Hindlimb muscle (tissue), 1 donor: ENCODE data around the gene PSME3. TPM values are rescaled to one million over a fixed set of nuclear protein-coding genes. Genes with fewer than 3 reads are reported as not detected.
"Not testable (repeated sequence)": the region's sequence is repeated elsewhere in the genome, so short reads cannot be mapped to it uniquely, and the experiment has no call there.

Experiments
- DNase-seq: peaks from one replicate; pipeline ENCODE4 v3.0.0-alpha.2; 2013
- polyA plus RNA-seq: library from polyadenylated mRNA; unstranded; fragments of 120-200 nt; gene quantifications from one replicate; pipeline ENCODE4 v1.2.1, GENCODE V29; 2013; ENCODE audit not compliant: insufficient read length

Gene PSME3
- polyA plus RNA-seq, 1 donor: 48.1 TPM

DNA sequence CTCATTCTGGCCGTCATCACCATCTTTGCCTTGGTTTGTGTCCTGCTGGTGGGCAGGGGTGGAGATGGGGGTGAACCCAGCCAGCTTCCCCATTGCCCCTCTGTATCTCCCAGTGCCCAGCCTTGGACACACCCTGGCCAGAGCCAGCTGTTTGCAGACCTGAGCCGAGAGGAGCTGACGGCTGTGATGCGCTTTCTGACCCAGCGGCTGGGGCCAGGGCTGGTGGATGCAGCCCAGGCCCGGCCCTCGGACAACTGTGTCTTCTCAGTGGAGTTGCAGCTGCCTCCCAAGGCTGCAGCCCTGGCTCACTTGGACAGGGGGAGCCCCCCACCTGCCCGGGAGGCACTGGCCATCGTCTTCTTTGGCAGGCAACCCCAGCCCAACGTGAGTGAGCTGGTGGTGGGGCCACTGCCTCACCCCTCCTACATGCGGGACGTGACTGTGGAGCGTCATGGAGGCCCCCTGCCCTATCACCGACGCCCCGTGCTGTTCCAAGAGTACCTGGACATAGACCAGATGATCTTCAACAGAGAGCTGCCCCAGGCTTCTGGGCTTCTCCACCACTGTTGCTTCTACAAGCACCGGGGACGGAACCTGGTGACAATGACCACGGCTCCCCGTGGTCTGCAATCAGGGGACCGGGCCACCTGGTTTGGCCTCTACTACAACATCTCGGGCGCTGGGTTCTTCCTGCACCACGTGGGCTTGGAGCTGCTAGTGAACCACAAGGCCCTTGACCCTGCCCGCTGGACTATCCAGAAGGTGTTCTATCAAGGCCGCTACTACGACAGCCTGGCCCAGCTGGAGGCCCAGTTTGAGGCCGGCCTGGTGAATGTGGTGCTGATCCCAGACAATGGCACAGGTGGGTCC, 18.4 kb downstream of the PSME3 start:
- DNase-seq: not testable (repeated sequence)

DNA sequence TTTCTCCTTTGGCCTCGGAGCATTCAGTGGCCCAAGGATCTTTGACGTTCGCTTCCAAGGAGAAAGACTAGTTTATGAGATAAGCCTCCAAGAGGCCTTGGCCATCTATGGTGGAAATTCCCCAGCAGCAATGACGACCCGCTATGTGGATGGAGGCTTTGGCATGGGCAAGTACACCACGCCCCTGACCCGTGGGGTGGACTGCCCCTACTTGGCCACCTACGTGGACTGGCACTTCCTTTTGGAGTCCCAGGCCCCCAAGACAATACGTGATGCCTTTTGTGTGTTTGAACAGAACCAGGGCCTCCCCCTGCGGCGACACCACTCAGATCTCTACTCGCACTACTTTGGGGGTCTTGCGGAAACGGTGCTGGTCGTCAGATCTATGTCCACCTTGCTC, 19.2 kb downstream of the PSME3 start:
- no peak for DNase-seq

DNA sequence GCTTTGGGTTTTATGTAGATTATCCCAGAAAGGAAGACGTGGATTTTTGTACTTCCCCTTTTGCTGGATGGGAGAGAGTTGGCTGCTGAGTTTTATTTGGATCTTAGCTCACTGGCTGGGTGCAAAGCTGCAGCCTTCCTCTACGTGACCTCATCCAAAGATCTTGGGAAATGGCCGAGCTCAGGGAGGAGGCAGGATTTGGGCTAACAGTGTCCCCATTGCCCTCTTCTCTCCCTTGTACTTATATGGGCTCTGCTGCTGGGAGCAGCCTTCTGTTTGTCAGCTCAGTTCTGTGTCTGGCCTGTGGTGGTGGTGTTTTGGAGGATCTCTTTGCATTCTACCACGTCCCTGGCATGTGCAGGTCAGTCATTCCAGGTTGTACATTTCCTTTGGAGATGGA, 19.8 kb downstream of the PSME3 start:
- no peak for DNase-seq

DNA sequence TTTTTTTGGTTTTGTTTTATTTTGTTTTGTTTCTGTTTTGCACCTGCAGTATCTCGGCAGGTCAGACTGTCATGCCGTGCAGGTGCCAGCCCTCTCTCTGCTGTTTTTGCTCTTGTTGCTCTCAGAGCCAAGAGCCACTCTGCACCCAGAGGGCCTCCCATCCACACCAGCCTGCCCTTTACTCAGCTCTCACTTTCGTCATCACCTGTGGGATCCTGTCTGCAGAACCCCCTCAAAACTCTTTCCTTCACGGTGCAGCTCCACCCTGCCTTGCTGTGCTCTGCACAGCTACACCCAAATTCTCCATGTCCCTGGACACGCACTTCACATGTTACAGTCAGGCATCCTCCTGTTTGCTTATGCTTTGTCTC, 20.4 kb downstream of the PSME3 start:
- no peak for DNase-seq

DNA sequence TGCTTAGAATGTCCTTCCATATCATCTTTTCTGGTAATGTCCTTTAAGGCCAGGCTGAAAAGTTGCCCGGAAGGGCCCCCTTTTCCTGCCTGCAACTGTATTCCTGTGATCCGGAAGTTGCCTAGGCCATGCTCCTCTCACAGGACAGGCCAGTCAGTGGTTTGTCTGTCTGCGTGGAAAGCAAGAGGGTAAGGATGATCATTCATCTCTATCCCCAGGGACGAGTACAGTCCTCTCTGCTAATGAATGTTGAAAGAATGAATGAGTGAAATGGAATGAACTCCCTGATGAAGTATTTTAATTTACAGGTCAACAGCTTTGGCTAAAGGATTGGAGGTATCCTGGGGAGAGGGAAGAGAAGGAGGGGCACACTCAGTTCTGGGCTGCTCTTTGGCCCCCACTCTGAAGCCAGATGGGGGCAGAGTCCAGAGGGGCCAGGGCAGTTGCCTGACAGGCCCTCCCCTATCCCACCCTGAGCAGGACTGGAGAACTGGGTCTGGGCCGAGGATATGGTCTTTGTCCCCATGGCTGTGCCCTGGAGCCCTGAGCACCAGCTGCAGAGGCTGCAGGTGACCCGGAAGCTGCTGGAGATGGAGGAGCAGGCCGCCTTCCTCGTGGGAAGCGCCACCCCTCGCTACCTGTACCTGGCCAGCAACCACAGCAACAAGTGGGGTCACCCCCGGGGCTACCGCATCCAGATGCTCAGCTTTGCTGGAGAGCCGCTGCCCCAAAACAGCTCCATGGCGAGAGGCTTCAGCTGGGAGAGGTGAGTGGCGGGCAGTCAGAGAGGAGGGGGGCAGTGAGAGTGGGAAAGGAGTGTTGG, 21.0 kb downstream of the PSME3 start:
- no peak for DNase-seq

DNA sequence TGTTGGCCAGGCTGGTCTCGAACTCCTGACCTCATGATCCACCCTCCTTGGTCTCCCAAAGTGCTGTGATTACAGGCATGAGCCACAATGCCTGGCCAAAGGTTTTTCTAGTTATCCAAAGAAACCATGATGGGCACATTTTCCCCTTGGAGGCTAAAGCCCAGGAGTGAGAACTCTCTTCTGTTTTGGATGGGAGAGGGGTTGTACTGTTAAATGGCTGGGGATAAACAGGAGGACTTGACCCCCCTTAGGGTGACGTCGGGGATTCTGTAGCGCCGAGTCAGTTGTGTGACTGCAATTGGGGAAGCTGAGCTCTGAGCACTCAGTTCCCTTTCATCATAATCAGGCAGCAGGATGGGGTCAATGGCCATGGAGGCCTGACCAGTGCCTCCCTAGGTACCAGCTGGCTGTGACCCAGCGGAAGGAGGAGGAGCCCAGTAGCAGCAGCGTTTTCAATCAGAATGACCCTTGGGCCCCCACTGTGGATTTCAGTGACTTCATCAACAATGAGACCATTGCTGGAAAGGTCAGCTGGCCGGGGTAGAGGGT, 21.9 kb downstream of the PSME3 start:
- DNase-seq: no peak

DNA sequence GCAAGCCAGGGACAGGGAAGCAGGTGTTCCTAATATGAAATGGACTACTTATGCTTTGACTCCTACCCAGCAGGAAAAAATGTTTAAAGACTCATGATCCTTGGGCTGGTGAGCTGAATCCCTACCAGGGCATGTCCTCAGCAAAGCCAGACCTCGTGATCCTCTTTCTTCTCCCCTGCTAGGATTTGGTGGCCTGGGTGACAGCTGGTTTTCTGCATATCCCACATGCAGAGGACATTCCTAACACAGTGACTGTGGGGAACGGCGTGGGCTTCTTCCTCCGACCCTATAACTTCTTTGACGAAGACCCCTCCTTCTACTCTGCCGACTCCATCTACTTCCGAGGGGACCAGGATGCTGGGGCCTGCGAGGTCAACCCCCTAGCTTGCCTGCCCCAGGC, 22.9 kb downstream of the PSME3 start:
- DNase-seq: not testable (repeated sequence)

DNA sequence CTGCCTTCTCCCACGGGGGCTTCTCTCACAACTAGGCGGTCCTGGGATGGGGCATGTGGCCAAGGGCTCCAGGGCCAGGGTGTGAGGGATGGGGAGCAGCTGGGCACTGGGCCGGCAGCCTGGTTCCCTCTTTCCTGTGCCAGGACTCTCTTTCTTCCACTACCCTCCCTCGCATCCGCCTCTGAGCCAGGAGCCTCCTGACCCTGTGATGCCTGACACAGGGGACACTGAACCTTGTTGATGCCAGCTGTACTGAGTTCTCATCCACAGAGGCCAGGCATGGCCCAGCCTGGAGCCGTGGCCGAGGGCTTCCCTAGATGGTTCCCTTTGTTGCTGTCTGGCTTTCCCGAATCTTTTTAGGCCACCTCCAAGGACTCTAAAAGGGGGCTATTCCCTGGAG, 23.3 kb downstream of the PSME3 start:
- DNase-seq: not testable (repeated sequence)

DNA sequence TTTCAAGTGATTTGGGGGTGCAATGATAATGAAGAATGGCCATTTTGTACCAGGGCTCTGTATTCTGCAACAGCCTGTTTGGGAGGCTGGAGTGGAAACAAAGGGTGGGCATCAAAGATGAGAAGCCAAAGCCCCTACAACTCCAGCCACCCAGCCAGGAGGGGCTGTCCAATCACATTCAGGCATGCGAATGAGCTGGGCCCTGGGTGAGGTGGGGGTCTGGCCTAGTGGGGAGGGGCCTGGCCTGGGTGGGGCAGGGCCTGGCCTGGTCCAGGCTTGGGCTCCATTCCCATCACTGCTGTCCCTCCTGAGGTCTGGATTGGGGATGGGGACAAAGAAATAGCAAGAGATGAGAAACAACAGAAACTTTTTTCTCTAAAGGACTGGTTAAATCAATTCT, 24.2 kb downstream of the PSME3 start:
- DNase-seq: no peak

DNA sequence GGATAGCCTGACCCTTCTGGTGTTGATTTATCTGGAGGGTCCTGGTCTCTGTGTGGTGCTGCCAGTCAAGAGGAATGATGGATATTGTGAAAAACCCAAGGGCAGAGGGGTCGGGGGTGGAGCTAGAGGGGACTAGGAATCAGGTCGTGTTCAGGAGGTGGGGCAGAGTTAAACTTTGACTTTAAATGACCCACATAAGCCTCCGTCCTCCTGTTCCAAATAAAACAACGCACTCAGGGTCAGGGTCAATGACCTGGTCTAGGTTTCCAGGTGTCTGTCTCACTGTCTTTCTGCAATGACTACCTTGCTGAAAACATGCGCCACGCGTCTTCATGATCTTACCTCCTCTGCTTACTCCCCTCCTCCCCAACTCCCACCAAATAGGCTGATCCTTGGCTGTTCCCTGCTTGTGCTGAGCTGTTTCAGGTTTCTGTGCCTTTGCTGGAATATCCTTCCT, 32.5 kb downstream of the PSME3 start:
- no peak for DNase-seq

DNA sequence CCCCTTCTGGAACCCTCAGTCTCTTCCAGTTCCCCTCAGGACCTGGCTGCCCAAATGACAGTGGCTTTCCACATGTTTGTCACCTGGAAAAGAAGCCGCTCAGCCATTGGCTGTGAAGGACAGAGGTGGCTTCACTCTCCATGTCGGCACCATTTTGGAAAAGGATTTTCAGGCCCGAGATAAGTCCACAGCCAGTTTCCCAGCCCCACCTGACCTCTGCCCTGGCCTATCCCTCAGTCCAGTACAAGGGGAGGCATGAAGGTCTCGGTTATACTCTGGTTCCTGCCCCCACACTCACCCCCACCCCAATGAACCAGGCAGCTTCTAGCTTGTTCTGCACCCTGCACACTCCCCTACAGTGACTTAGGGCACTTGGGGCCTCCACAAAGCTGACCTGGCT, 33.0 kb downstream of the PSME3 start:
- no peak for DNase-seq

DNA sequence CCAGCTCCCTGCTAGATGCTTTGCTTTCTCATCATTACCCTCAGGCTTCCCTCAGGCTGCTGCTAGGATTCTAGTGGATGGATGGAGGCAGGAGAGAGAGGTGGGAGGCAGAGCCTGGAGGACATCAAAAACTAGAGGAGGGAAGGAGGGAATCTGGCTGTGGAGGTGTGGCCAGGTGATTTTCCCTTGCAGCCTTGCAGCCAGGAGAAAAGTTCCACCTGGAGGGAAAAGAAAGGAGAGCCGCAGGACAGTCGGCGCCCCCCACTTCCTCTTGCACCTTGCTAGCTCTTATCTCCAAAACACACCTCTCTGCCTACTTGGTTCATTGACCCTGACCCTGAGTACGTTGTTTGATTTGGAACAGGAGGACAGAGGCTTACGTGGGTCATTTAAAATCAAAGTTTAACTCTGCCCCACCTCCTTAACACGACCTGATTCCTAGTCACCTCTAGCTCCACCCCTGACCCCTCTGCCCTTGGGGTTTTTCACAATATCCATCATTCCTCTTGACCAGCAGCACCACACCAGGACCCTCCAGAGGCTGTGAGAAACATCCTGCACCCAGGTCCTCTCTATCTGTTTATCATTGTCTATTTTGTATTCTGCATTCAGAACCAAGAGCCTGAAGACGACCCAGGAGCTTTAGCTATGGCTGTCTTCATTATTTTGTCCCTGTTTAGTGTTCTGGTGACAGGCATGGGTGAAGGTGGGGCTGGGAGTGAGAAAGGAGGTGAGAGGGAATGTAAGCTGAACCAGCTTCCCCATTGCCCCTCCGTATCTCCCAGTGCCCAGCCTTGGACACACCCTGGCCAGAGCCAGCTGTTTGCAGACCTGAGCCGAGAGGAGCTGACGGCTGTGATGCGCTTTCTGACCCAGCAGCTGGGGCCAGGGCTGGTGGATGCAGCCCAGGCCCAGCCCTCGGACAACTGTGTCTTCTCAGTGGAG, 33.7 kb downstream of the PSME3 start:
- DNase-seq: no peak

DNA sequence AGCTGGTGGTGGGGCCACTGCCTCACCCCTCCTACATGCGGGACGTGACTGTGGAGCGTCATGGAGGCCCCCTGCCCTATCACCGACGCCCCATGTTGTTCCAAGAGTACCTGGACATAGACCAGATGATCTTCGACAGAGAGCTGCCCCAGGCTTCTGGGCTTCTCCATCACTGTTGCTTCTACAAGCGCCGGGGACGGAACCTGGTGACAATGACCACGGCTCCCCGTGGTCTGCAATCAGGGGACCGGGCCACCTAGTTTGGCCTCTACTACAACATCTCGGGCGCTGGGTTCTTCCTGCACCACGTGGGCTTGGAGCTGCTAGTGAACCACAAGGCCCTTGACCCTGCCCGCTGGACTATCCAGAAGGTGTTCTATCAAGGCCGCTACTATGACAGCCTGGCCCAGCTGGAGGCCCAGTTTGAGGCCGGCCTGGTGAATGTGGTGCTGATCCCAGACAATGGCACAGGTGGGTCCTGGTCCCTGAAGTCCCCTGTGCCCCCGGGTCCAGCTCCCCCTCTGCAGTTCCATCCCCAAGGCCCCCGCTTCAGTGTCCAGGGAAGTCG, 34.6 kb downstream of the PSME3 start:
- DNase-seq: not testable (repeated sequence)

DNA sequence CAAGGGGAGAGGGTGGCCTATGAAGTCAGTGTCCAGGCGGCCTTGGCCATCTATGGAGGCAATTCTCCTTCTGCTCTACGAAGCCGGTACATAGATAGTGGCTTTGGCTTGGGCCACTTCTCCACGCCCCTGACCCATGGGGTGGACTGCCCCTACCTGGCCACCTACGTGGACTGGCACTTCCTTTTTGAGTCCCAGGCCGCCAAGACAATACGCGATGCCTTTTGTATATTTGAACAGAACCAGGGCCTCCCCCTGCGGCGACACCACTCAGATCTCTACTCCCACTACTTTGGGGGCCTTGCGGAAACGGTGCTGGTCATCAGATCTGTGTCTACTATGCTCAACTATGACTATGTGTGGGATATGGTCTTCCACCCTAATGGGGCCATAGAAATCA, 35.1 kb downstream of the PSME3 start:
- DNase-seq: no peak

DNA sequence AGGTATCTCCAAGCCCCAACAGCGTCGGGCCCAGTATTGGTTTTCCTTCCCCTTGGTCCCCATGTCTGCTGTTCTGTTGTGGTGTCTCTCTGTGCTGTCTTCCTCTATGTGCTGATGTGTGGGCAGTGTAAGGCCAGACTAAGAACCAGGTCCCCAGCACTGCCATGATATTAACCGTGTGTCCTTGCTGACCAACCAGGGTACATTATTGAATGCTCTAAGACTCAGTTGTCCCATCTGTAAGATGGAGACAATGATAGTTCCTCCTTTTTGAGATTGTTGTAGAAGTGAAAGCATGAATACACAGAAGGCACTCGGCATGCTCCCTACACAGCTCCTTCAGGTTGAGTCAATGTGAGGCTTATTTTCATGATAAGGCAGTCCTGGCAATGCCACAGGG, 38.5 kb downstream of the PSME3 start:
- DNase-seq: no peak

DNA sequence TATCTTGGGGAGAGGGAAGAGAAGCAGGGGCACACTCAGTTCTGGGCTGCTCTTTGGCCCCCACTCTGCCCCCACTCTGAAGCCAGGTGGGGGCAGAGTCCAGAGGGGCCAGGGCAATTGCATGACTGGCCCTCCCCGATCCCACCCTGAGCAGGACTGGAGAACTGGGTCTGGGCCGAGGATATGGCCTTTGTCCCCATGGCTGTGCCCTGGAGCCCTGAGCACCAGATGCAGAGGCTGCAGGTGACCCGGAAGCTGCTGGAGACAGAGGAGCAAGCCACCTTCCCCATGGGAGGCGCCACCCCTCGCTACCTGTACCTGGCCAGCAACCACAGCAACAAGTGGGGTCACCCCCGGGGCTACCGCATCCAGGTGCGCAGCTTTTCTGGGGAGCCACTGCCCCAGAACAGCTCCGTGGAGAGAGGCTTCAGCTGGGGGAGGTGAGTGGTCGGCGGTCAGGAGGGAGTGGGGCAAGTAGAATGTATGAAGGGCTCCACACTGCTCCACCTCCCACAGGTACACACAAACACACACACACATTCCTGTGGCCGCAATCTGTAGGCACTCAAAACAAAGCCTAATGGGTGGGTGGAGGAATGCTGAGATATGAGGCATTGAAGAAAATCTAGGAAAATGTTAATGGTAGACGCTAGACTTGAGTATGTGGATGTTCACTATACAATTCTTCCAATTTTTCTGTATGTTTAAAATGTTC, 39.2 kb downstream of the PSME3 start:
- DNase-seq: no peak

DNA sequence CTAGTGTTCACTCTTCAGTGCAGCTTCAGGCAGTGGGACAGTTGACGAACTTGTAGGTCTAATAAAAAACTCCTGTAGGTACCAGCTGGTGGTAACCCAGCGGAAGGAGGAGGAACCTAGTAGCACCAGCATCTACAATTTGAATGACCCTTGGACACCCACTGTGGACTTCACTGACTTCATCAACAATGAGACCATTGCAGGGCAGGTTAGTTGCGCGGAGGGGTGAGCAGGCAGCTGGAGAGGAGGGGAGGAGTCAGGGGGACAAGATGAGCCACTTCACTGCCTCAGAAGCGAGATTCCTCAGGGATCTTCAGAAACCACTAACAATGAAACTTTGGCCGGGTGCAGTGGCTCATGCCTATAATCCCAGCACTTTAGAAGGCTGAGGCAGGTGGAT, 40.1 kb downstream of the PSME3 start:
- DNase-seq: no peak

DNA sequence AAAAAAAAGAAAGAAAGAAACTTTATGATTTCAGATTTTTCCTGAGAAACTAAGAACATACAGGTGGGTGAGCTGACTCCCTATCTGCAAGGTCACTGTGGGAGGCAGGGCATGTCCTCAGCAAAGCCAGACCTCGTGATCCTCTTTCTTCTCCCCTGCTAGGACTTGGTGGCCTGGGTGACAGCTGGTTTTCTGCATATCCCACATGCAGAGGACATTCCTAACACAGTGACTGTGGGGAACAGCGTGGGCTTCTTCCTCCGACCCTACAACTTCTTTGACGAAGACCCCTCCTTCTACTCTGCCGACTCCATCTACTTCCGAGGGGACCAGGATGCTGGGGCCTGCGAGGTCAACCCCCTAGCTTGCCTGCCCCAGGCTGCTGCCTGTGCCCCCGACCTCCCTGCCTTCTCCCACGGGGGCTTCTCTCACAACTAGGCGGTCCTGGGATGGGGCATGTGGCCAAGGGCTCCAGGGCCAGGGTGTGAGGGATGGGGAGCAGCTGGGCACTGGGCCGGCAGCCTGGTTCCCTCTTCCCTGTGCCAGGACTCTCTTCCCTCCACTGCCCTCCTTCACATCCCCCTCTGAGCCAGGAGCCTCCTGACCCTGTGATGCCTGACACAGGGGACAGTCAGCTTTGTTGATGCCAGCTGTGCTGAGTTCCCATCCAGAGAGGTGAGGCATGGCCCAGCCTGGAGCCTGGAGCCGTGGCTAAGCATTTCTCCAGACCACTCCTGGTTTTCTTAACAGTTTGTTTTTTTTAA, 40.9 kb downstream of the PSME3 start:
- not testable (repeated sequence) for DNase-seq

DNA sequence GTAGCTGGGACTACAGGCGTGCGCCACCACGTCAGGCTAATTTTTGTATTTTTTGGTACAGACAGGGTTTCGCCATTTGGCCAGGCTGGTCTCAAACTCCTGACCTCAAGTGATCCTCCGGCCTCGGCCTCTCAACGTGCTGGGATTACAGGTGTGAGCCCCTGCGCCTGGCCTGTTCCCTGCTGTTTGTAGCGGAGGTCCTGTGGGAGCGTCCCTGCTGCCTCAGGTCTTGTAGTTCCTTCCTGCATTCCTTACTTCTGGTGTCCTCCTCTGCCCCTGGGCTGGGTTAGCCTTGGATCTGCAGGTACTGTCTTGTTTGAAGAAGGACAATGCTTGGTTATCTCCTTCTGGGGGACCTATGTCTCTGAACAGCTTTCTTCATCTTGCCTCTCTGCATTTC, 43.8 kb downstream of the PSME3 start:
- DNase-seq: no peak

DNA sequence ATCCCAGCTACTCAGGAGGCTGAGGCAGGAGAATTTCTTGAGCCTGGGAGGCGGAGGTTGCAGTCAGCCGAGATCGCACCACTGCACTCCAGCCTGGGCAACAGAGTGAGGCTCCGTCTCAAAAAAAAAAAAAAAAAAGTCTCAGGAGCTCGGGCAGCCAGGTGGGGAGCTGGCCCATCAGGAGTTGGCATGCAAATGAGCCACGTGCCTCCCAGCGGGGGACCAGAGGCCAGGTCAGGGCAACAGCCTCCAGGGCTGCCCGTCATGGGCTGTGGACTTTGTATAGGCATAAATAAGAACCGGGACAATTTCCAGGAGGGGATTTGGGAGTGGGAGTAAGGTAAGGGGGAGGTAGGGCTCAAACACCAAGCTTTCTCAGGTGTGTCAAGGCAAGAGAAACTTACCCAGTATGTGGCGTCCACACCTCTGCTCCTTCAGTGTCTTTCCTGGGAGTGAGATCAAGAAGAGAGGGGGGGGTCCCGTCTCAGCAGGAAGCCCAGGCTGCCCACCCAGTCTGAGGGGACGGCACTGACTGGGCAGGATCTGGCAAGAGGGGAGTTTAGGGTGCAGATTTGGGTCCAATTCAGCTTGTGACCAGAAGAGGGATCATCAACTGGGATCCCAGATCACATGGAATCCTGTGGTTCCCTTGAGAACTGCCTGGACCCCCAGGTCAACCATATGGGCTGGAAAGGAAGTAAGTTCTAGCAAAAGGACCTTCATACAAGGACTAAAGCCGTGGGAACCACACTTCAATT, 45.1 kb downstream of the PSME3 start:
- DNase-seq: no peak
